ENCODE measurements around the gene SOX15.
"Not testable (repeated sequence)": the region's sequence is repeated elsewhere in the genome, so short reads cannot be mapped to it uniquely, and the experiment has no call there.

The SOX15 gene

DNA sequence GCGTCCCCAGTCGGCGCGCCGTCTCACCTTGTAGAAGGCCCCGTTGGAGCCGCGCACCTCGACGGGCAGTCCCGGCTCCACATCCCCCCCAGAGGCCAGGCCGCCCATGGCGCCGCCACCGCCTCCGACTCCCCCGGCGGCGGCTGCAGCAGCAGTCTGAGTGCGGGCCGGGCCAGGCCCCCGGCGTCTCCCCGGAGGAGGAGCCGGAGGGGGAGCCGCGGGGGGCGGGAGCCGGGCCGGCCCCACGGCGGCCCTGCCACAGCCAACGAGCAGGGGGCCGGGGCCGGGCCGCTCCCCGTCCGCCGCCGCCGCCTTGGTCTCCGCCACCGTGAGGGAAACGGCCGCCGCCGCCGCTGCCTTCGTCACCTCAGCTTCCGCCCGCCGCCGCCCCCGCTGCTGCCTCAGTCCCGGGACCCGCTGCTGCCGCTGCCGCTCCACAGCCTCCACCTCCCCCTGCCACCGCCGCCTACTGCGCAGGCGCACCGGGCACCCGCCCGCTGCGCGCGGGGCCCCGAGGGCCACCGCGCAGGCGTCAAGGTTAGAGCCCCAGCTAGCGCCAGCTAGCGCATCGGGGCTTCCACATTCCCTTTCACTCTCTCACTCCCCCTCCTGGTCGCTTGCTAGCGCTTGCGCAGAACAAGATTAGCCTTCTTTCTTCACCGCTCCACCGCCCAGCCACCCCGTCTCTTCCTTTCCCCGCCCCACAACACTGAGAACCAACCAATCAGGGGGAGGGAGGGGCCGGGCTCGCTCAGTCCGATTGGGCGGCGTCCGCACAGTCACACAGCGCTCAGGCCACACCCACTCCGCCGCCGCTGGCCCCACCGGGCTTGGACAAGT, 24.8 kb upstream of the SOX15 start, which contains the start of gene FXR2:
FXR2 (minus strand) TSS at position 473 of the 840 bp plus-strand sequence; CDS start at position 108, 365 bp downstream.
- Histone ChIP-seq H3K36me3 (ENCODE audit: insufficient read depth, low read length) (peaks cover 24% of the 10 kb centered on the region), H3K27ac (peak within 1 kb of the TSS; percentile 91), H3K9ac (ENCODE audit: insufficient read length) (peak within 1 kb of the TSS; percentile 94), H3K4me3 (peak within 1 kb of the TSS; percentile 97), H3K9me3 (ENCODE audit: low read depth, low read length) (no peaks in the 10 kb centered on the region)
- DNase-seq (ENCODE audit: low read depth, low spot score), result peak; percentile 96
- TF ChIP-seq EZH2 (IDR thresholded peaks at IDR 0.05) (no peak), FOXP2 (optimal IDR thresholded peaks at IDR 0.05; ENCODE audit: control extremely low read depth, extremely low read length, insufficient read depth) (no peak), POLR2AphosphoS5 (IDR thresholded peaks at IDR 0.05; ENCODE audit: borderline replicate concordance, low read depth, low read length) (no peak)

GRCh38 chr17:7613769-7614424, 24.0 kb upstream of the SOX15 start:
- H3K36me3 ChIP-seq (ENCODE audit: insufficient read depth, low read length), result peaks cover 24% of the 10 kb centered on the region
- peak overlapping the region; percentile 94 for H3K9ac ChIP-seq (ENCODE audit: insufficient read length)
- H3K9me3 ChIP-seq (ENCODE audit: low read depth, low read length), result no peaks in the 10 kb centered on the region
- no peak for TF ChIP-seq POLR2AphosphoS5 (IDR thresholded peaks at IDR 0.05; ENCODE audit: borderline replicate concordance, low read depth, low read length)
- TF ChIP-seq FOXP2 (optimal IDR thresholded peaks at IDR 0.05; ENCODE audit: control extremely low read depth, extremely low read length, insufficient read depth), result no peak
- TF ChIP-seq EZH2 (IDR thresholded peaks at IDR 0.05), result no peak
- no peak for DNase-seq (ENCODE audit: low read depth, low spot score)
- H3K4me3 ChIP-seq, result peak overlapping the region; percentile 97
- peak overlapping the region; percentile 57 for H3K27ac ChIP-seq

GRCh38 chr17:7612294-7612640, 22.4 kb upstream of the SOX15 start:
- H3K36me3 ChIP-seq (ENCODE audit: insufficient read depth, low read length), result peaks cover 24% of the 10 kb centered on the region
- peak overlapping the region; percentile 57 for H3K9ac ChIP-seq (ENCODE audit: insufficient read length)
- DNase-seq (ENCODE audit: low read depth, low spot score), result no peak
- TF ChIP-seq EZH2 (IDR thresholded peaks at IDR 0.05) (no peak), POLR2AphosphoS5 (IDR thresholded peaks at IDR 0.05; ENCODE audit: borderline replicate concordance, low read depth, low read length) (no peak), FOXP2 (optimal IDR thresholded peaks at IDR 0.05; ENCODE audit: control extremely low read depth, extremely low read length, insufficient read depth) (no peak)
- H3K9me3 ChIP-seq (ENCODE audit: low read depth, low read length), result no peaks in the 10 kb centered on the region
- H3K27ac ChIP-seq, result peak overlapping the region; percentile 10; the same call in 1 of the 2 replicates
- H3K4me3 ChIP-seq, result peak overlapping the region; percentile 64

- peak overlapping the region; percentile 64 for H3K4me3 ChIP-seq
- H3K9me3 ChIP-seq (ENCODE audit: low read depth, low read length), result no peaks in the 10 kb centered on the region
- peak overlapping the region; percentile 57 for H3K9ac ChIP-seq (ENCODE audit: insufficient read length)
- TF ChIP-seq FOXP2 (optimal IDR thresholded peaks at IDR 0.05; ENCODE audit: control extremely low read depth, extremely low read length, insufficient read depth), result no peak
- no peak for TF ChIP-seq POLR2AphosphoS5 (IDR thresholded peaks at IDR 0.05; ENCODE audit: borderline replicate concordance, low read depth, low read length)
- TF ChIP-seq EZH2 (IDR thresholded peaks at IDR 0.05), result no peak
- DNase-seq (ENCODE audit: low read depth, low spot score), result no peak
- peaks cover 25% of the 10 kb centered on the region for H3K36me3 ChIP-seq (ENCODE audit: insufficient read depth, low read length)
- H3K27ac ChIP-seq, result peak overlapping the region; percentile 31; the same call in 1 of the 2 replicates
These were observed 21.9 kb upstream of the SOX15 start for GRCh38 chr17:7611635-7612293.

DNA sequence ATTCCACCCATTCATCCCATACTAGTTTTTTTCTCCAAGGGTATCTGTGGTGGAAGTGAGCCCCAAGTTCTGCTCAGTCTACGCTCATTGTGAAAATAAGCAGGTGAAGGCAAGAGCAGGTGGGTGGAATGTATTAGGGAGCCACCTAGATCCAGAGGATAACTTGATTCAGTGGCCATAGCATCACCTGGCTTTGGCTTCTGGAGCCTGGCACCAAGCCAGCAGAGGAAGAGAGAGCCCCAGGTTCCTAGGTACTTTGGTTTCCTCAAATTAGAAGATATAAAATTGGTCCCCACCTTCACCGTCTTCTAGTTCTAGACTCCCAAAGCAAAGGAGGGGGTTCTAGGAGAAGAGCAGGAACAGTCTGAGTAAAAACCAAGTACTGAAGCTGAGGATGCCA, 20.7 kb upstream of the SOX15 start:
- TF ChIP-seq FOXP2 (optimal IDR thresholded peaks at IDR 0.05; ENCODE audit: control extremely low read depth, extremely low read length, insufficient read depth) (no peak), EZH2 (IDR thresholded peaks at IDR 0.05) (no peak), POLR2AphosphoS5 (IDR thresholded peaks at IDR 0.05; ENCODE audit: borderline replicate concordance, low read depth, low read length) (no peak)
- H3K9me3 ChIP-seq (ENCODE audit: low read depth, low read length), result no peaks in the 10 kb centered on the region
- H3K4me3 ChIP-seq, result no peak overlapping the region
- H3K36me3 ChIP-seq (ENCODE audit: insufficient read depth, low read length), result peaks cover 36% of the 10 kb centered on the region
- no peak overlapping the region for H3K27ac ChIP-seq
- DNase-seq (ENCODE audit: low read depth, low spot score), result no peak
- H3K9ac ChIP-seq (ENCODE audit: insufficient read length), result no peak overlapping the region

- H3K36me3 ChIP-seq (ENCODE audit: insufficient read depth, low read length), result peaks cover 58% of the 10 kb centered on the region
- no peaks in the 10 kb centered on the region for H3K9me3 ChIP-seq (ENCODE audit: low read depth, low read length)
These were observed 16.4 kb upstream of the SOX15 start for GRCh38 chr17:7606280-7606679.

DNA sequence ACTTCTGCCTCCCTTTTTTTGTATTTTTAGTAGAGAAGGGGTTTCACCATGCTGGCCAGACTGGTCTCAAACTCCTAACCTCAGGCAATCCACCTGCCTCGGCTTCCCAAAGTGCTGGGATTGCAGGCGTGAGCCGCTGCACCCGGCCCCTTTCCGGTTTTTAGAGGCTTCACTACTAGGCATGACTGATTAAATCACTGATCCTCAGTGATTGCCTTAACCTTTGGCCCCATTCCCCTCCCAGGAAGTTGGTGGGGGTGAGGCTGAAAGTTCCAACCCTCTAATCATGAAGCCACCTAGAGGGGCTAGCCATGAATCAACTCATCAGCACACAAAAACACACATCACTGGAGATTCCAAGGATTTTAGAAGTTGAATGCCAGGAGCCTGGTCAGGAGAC, 7.7 kb upstream of the SOX15 start:
- DNase-seq (ENCODE audit: low read depth, low spot score); H3K9me3 ChIP-seq (ENCODE audit: low read depth, low read length); H3K27ac ChIP-seq; H3K9ac ChIP-seq (ENCODE audit: insufficient read length); H3K4me3 ChIP-seq: not testable (repeated sequence)
- peaks cover 83% of the 10 kb centered on the region for H3K36me3 ChIP-seq (ENCODE audit: insufficient read depth, low read length)

More at GRCh38 chr17:7606280-7606679, 16.4 kb upstream of the SOX15 start:
- Histone ChIP-seq H3K27ac (no peak overlapping the region), H3K9ac (ENCODE audit: insufficient read length) (no peak overlapping the region), H3K4me3 (no peak overlapping the region)
- no peak for DNase-seq (ENCODE audit: low read depth, low spot score)
- no peak for TF ChIP-seq FOXP2 (optimal IDR thresholded peaks at IDR 0.05; ENCODE audit: control extremely low read depth, extremely low read length, insufficient read depth)
- TF ChIP-seq POLR2AphosphoS5 (IDR thresholded peaks at IDR 0.05; ENCODE audit: borderline replicate concordance, low read depth, low read length), result no peak
- TF ChIP-seq EZH2 (IDR thresholded peaks at IDR 0.05), result no peak

DNA sequence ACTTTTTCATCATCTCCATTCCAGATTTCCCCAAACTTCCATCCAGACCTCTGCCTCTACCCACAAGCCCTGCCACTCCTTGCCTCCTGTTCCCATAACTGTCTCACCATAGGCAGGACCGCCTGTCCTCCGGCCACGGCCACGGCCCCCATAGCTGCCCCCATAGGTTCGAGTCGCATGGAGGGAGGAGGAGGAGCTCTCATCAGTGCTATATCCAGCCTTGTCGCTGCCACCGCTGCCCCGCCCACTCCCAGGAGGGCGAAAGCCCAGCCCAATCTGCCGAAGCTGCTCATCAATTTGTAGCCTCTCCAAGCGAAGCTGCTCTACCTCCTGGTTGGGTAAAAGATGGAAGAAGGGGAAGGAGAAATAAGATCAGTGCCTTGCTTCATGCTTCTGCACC, 3.4 kb upstream of the SOX15 start:
- Histone ChIP-seq H3K4me3 (no peak overlapping the region), H3K9me3 (ENCODE audit: low read depth, low read length) (no peaks in the 10 kb centered on the region), H3K9ac (ENCODE audit: insufficient read length) (no peak overlapping the region), H3K36me3 (ENCODE audit: insufficient read depth, low read length) (peaks cover 71% of the 10 kb centered on the region), H3K27ac (no peak overlapping the region)
- no peak for TF ChIP-seq FOXP2 (optimal IDR thresholded peaks at IDR 0.05; ENCODE audit: control extremely low read depth, extremely low read length, insufficient read depth)
- no peak for TF ChIP-seq POLR2AphosphoS5 (IDR thresholded peaks at IDR 0.05; ENCODE audit: borderline replicate concordance, low read depth, low read length)
- TF ChIP-seq EZH2 (IDR thresholded peaks at IDR 0.05), result no peak
- no peak for DNase-seq (ENCODE audit: low read depth, low spot score)

Data from SK-N-MC (cell line).